ENCODE data around the gene RAI1.

GRCh38 chr17:17767887-17768418 is 86.7 kb downstream of the RAI1 start:
- TF ChIP-seq, protein P1, sequence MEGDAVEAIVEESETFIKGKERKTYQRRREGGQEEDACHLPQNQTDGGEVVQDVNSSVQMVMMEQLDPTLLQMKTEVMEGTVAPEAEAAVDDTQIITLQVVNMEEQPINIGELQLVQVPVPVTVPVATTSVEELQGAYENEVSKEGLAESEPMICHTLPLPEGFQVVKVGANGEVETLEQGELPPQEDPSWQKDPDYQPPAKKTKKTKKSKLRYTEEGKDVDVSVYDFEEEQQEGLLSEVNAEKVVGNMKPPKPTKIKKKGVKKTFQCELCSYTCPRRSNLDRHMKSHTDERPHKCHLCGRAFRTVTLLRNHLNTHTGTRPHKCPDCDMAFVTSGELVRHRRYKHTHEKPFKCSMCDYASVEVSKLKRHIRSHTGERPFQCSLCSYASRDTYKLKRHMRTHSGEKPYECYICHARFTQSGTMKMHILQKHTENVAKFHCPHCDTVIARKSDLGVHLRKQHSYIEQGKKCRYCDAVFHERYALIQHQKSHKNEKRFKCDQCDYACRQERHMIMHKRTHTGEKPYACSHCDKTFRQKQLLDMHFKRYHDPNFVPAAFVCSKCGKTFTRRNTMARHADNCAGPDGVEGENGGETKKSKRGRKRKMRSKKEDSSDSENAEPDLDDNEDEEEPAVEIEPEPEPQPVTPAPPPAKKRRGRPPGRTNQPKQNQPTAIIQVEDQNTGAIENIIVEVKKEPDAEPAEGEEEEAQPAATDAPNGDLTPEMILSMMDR (IDR thresholded peaks at IDR 0.05; ENCODE audit: control extremely low read depth in 1 of 3, insufficient read depth in 1 of 3, low read depth in 1 of 3, low read length in 3 of 3): no peak
- TF ChIP-seq EZH2 (IDR thresholded peaks at IDR 0.05; ENCODE audit: low read depth, low read length, severe bottlenecking): no peak
- TF ChIP-seq KDM5A (IDR thresholded peaks at IDR 0.05; ENCODE audit: low read length): no peak
- no peak for TF ChIP-seq YY1 (IDR thresholded peaks at IDR 0.05; ENCODE audit: low read depth, low read length)

Data from H1 (cell line).